GM12878 (cell line): ENCODE measurements around the gene PLA2G10.

ENCODE experiments used
- BRCA1 ChIP-seq: IDR thresholded peaks from 2 replicates; pipeline ENCODE4 v1.6.1; 2011; ENCODE audit warnings: low read depth, low read length, improper control_type of control experiment
- CEBPB ChIP-seq, 2 experiments: fragments of 150-350 bp in 1 of 2; IDR thresholded peaks; 2 replicates each; pipeline ENCODE4 v1.6.1; 2012 to 2014; ENCODE audit warnings: low read depth in 2 of 2, low read length in 2 of 2, borderline replicate concordance in 1 of 2, inconsistent platforms in 1 of 2
- CTCF ChIP-seq, 3 experiments: IDR thresholded peaks in 2 of 3; conservative IDR thresholded peaks in 1 of 3; 2 replicates each; pipeline ENCODE4 v1.5.1; 2011; ENCODE audit warnings: low read depth in 3 of 3, low read length in 3 of 3, mild to moderate bottlenecking in 3 of 3, control low read depth in 2 of 3, moderate library complexity in 2 of 3, inconsistent platforms in 1 of 3, mixed read lengths in 1 of 3; ENCODE audit not compliant: control insufficient read depth in 2 of 3, insufficient read depth in 1 of 3; ENCODE audit errors: extremely low read depth in 1 of 3
- POLR2A ChIP-seq: IDR thresholded peaks from 2 replicates; pipeline ENCODE4 v1.6.1; 2011; ENCODE audit warnings: low read depth, mild to moderate bottlenecking, low read length
- POLR2AphosphoS5 ChIP-seq: IDR thresholded peaks from 2 replicates; pipeline ENCODE4 v1.6.1; 2011; ENCODE audit warnings: mild to moderate bottlenecking, low read length, inconsistent platforms
- SP1 ChIP-seq: IDR thresholded peaks from one replicate; pipeline ENCODE4 v1.6.1; 2011; ENCODE audit warnings: low read depth, low read length
- TARDBP ChIP-seq: IDR thresholded peaks from 2 replicates; pipeline ENCODE4 v1.6.1; 2016; ENCODE audit warnings: borderline replicate concordance
- TF ChIP-seq, protein P1 (sequence below): fragments of 150-350 bp; IDR thresholded peaks from 2 replicates; pipeline ENCODE4 v1.6.1; 2014; ENCODE audit warnings: mild to moderate bottlenecking, low read depth, low read length
- TF ChIP-seq, protein P2 (sequence below): IDR thresholded peaks from 2 replicates; pipeline ENCODE4 v1.6.1; 2012; ENCODE audit warnings: low read depth, low read length, improper control_type of control experiment

- TF ChIP-seq, protein P1, sequence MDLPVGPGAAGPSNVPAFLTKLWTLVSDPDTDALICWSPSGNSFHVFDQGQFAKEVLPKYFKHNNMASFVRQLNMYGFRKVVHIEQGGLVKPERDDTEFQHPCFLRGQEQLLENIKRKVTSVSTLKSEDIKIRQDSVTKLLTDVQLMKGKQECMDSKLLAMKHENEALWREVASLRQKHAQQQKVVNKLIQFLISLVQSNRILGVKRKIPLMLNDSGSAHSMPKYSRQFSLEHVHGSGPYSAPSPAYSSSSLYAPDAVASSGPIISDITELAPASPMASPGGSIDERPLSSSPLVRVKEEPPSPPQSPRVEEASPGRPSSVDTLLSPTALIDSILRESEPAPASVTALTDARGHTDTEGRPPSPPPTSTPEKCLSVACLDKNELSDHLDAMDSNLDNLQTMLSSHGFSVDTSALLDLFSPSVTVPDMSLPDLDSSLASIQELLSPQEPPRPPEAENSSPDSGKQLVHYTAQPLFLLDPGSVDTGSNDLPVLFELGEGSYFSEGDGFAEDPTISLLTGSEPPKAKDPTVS: no peak
- no peak for TF ChIP-seq POLR2A
- TF ChIP-seq CEBPB (IDR thresholded peaks at IDR 0.05; ENCODE audit: borderline replicate concordance in 1 of 2, low read depth in 2 of 2, low read length in 2 of 2): no peak
- no peak for TF ChIP-seq SP1
- TF ChIP-seq POLR2AphosphoS5: no peak
- TF ChIP-seq, protein P2, sequence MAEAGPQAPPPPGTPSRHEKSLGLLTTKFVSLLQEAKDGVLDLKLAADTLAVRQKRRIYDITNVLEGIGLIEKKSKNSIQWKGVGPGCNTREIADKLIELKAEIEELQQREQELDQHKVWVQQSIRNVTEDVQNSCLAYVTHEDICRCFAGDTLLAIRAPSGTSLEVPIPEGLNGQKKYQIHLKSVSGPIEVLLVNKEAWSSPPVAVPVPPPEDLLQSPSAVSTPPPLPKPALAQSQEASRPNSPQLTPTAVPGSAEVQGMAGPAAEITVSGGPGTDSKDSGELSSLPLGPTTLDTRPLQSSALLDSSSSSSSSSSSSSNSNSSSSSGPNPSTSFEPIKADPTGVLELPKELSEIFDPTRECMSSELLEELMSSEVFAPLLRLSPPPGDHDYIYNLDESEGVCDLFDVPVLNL: no peak
- no peak for TF ChIP-seq CTCF (IDR thresholded peaks at IDR 0.05 in 2 of 3, conservative IDR thresholded peaks at IDR 0.05 in 1 of 3; ENCODE audit: control insufficient read depth in 2 of 3, extremely low read depth in 1 of 3, insufficient read depth in 1 of 3, low read depth in 3 of 3, low read length in 3 of 3)
- TF ChIP-seq BRCA1: no peak
- no peak for TF ChIP-seq TARDBP
Observed at GRCh38 chr16:14627078-14627477, 67.0 kb downstream of the PLA2G10 start.
